GM19043 (cell line): Measurements from ENCODE around the gene CLTC.
"Not testable (repeated sequence)": the region's sequence is repeated elsewhere in the genome, so short reads cannot be mapped to it uniquely, and the experiment has no call there.

Experiments used
- ATAC-seq: cut with Tn5 transposase; IDR thresholded peaks from one replicate; pipeline ENCODE4 v1.9.1; 2021; ENCODE audit warnings: low read depth; ENCODE audit not compliant: unreplicated experiment

The CLTC gene

DNA sequence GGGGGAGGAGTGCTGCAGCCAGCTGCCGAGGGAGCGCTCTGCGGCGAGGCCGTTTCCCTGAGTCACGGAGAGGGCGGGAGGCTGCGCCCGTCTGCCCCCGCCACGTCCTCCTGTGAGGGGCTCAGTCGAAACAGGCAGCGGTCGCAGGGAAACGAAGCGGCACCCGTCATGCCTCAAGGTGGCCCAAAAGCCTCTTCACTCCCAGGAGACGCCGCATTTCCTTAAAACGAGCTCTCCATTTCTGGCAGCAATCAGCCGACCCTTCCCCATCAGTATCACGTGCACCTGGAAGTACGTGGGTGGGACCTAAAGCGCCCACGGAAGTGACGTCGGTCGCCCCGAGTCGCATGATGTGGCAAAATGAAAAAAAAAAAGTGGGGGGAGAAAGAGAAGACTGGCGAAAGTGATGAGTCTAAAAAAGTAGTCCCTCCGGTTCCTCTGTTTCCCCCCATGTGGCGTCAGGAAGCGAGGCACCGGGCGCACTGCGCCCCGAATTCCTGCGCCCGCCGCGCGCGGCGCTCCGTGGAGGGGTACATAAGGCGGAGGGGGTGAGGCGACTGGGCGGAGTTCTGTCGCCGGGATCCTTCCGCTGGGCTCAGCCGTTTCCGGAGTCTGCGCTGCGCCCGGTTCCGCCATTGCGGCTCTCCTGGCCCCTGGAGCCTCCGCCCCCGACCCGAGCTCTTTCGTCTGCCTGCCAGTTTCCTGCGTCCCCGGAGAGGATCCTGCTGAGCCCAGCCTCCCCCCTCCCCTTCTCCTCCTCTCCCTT, at the start of gene CLTC:
CLTC (plus strand) TSS at position 598 of the 766 bp plus-strand sequence. CDS start 237 bp downstream, outside the sequence.
- peak; percentile 60 for ATAC-seq

- no peak for ATAC-seq
Observed at GRCh38 chr17:59572301-59572924, 47.3 kb upstream of the CLTC start.

GRCh38 chr17:59584168-59584567, 35.5 kb upstream of the CLTC start:
- not testable (repeated sequence) for ATAC-seq

GRCh38 chr17:59600169-59600568, 19.5 kb upstream of the CLTC start:
- ATAC-seq: no peak

DNA sequence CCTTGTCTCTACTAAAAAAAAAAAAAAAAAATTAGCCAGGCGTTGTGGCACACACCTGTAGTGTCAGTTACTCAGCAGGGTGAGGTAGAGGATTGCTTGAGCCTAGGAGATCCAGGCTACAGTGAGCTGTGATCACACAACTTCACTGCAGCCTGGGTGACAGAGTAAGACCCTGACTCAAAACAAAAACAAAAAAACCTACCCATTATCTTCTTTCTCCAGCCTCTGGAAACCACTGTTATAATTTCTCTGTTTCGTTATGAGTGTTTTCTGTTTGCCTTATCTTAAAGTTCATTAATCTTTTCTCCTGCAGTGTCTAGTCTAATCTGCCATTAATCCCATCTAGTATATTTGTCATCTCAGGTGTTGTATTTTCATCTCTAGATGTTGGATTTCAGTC, 18.6 kb upstream of the CLTC start:
- no peak for ATAC-seq

DNA sequence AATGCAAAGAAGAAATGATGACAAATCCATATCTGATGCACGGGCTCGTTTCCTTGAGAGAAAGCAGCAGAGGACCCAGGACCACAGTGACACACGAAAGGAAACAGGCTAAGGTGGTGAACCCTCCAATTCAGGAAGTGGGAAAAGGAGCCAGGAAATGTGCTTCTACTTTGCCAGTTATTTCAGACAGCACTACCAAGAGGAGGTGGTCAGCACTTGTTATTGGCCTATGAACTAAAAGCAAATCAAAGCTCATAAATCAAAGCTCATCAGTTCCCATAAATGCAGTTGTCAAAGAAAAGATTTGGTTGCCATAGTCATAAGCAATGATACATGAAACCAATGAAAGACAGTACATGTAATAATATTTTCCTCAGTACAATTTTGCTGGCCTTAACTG, 12.6 kb upstream of the CLTC start:
- no peak for ATAC-seq

GRCh38 chr17:59607817-59608403, 11.8 kb upstream of the CLTC start:
- no peak for ATAC-seq

GRCh38 chr17:59611503-59611902, 8.2 kb upstream of the CLTC start:
- ATAC-seq: no peak

DNA sequence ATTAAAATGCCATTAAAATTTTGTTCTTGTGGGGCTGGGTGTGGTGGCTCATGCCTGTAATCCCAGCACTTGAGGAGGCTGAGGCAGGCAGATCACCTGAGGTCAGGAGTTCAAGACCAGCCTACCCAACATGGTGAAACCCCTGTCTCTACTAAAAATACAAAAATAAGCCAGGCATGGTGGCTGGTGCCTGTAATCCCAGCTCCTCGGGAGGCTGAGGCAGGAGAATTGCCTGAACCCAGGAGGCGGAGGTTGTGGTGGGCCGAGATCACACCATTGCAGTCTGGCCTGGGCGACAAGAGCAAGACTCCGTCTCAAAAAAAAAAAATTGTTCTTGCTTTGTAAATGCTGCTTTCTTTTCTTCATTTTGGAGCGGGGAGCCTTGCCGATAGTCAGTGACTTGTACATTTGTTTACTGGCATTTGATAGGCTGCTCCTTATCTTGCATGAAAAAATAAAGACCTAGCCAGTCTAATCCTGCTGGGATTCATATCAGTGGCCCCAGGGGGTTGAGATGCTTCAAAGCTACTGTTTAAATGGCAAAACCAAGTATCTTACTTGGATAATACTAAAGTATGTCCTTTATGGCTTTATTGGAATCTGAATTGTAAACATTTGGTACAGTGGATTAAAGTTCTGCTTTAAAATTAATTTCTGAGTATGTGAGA, 3.3 kb upstream of the CLTC start:
- no peak for ATAC-seq

GRCh38 chr17:59617156-59617732, 2.5 kb upstream of the CLTC start:
- ATAC-seq: no peak

DNA sequence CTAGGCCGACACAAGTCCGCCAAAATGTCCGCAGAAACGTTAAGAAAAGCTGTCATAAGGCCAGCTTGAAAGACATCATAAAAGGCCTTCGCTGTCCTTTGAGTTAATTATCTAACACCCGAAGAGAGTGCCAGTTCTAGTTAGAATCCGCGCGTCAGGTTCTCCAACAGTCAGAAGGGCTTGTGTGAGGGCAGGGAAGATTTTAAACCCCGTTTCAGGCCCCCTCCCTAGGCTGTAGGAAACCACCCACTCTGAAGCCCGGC, 729 bp upstream of the CLTC start:
- ATAC-seq: no peak

- no peak for ATAC-seq
Observed at GRCh38 chr17:59620064-59620359, 317 bp downstream of the CLTC start.

DNA sequence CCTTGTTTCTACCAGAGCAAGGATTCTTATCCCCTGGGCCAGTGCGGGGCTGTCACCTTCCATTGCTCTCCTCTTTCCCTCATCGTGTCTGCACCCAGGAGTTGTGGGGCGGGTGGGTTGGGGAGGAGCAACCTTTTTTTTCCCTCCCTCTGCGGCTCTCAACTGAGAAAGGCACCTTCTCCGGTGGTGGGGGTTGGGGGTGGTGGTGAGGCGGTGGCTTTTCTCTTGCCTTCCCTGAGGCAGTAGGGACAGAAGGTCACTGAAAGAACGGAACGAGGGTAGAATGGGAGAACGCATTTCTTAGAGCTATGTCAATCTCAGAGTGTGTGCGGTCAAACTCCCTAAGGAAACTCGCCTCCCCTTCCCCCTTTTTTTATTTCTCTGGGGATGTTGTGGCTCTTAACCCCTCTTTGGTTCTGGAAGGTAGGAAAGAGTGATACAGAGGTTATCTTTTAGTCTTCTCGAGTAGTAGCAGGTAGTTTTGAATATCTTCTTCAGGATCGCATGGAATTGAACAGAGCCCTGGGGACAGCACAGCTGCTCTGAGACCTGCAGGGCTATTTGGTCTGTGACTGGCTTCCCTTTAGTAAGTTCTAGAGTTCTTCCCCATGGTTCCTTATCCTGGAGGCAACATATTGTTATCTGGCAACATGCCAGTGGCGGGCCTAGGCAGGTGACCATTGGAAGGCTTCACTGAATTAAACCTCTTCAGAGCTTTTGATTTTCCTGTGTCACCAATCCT, 994 bp downstream of the CLTC start:
- ATAC-seq: no peak

GRCh38 chr17:59621771-59622170, 2.1 kb downstream of the CLTC start:
- ATAC-seq: no peak

DNA sequence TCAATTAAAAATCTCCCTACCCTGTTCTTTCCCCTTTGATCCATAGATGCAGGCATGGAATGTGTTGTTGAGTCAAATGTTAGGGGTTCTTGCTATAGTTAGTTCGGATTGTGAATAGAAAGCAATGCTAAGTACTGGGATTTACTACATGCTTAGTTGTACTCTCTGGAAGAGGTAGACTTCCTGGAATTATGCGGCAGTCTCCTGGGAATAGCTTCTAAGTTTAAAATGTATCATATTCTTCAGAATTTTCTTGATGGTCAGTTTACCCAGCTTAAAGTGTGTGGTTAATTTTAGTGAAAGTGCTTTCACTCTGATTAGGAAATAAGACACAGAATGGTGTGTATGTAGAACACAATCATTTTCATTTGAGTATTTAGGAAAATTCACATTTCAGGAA, 3.5 kb downstream of the CLTC start:
- ATAC-seq: no peak

DNA sequence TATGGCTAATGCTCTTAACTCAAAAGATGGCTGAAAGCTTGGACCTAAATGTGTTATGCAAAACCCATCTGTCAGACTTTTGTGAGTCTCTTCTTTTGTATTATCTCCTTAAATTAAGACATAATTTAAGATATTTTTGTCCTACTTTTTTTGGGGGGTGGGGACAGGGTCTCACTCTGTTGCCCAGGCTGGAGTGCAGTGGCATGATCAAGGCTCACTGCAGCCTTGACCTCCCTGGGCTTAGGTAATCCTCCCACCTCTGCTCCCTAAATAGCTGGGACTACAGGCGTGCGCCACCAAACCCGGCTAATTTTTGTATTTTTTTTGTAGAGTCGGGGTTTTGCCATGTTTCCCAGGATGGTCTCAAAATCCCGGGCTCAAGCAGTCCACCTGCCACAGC, 7.1 kb downstream of the CLTC start:
- ATAC-seq: no peak

DNA sequence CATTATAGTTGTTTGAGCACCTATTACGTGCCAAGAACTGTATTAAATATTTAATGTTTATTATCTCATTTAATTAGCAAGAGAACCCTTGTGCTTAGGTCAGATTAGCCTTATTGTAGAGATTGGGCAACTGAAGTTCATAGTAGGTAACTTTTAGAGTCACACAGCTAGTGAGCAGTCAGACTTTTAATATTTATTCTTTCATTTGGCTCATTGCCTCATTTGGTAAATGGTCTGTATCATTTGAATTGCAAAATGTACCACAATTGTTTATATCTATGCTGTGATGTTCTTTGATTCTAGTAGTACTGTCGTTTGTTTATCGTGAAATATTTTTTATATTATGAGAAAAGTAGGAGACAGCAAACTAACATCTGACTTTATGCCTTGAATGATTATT, 7.6 kb downstream of the CLTC start:
- no peak for ATAC-seq

DNA sequence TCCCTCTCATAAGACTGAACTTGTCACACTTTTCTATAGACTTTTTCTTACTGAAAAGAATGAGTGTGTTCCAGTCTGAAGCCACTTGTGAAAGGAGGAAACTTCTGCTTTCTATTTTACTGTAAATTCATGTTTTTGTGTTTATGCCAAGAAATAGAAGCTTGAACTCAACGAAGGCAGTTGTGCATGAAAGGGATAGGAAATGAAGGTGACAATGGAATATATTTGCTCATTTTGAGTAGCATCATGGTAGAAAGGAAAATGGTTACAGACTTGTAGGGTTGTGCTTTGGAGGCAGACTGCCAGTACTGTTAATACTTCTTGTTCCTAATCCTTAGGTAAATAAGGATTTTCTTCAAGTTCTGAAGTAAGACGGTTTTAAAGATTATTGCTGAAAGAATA, 8.1 kb downstream of the CLTC start:
- no peak for ATAC-seq

DNA sequence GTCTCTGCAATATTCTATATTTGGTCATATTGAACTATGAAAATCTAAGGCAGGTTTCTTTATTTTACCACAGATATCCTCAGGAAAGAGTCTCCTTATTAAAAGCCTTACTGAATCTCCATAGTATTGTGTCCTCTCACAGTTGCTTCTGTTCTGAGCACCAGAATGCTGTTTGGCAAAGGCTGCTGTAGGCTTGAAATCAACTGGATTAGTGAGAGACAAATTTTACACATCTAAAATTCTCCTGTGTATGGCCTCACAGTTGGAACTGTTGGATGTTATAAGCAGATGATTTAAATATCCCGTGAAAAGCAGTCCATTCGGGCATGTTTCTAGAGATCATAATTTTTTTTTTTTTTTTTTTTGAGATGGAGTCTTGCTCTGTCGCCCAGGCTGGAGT, 9.5 kb downstream of the CLTC start:
- no peak for ATAC-seq

DNA sequence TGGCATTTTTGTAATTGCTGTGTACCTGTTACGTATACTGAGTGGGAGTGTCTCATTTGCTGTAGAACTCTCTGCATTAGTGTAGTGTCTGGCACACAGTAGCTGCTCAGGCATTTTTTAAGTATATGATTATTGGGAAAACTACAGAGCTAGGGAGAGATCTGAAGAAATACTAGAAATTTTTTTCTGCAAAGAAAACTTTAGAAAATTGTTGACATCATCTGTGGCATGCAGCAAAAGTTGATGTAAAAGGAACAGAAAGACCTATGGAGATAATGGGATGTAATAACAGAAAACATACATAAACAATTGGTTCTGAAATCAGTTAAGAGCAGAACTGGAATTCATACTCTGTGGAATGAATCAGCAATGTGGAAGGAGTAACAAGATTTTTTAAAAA, 11.6 kb downstream of the CLTC start:
- ATAC-seq: no peak

DNA sequence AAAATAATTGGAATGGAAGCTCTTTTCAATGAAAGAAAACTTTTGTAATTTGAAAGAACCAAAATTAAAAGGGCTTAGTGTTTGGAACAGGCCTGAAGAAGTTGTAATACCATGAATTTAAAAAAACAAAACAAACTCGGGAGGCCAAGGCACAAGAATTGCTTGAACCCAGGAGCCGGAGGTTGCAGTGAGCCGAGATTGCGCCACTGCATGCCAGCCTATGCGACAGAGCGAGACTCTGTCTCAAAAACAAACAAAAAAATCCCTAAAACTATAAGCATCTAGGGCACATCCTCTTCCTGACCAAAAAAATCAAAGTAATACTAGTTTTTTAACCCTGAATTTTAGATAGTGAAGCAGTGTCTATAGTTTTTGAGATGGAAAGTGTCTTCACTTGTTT, 12.7 kb downstream of the CLTC start:
- ATAC-seq: no peak
